Limb (tissue), 2 donors: ENCODE results near the gene SRPX2.
"Not testable (repeated sequence)": the region's sequence is repeated elsewhere in the genome, so short reads cannot be mapped to it uniquely, and the experiment has no call there.

Source experiments
- DNase-seq, 2 donors: peaks; one replicate each; pipeline ENCODE4 v3.0.0-alpha.2; 2016; ENCODE audit errors: extremely low spot score in 2 of 2

Gene SRPX2

DNA sequence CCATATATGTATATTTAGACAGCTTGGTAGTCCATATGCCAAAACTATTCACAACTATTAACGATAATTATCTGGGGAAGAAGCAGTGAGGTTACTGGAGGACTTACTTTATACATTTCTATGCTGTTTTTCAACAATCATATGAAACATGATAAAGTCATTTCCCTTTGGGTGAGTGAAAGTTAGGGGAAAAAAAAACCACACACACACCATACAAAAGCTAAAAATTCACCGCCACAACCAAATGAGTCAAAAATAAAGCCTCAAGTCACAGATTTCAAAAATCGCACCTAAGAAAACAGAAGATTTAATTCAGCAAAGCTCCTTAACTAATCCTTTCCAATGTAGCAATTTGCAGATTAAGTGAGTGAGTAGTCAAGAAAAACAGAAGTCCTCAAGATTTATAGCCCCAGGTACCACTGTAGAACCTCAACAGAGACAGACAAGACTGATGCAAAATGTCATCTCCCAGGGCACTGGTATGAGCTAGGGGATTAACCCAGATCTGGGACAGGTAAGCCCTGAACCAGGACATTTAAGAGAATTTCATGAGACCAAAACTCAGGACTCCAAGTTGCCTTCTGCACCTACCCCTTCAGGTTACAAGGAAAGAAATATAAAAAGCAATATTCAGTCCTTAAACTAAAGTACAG is 52.8 kb downstream of the SRPX2 start:
- DNase-seq: no peak

DNA sequence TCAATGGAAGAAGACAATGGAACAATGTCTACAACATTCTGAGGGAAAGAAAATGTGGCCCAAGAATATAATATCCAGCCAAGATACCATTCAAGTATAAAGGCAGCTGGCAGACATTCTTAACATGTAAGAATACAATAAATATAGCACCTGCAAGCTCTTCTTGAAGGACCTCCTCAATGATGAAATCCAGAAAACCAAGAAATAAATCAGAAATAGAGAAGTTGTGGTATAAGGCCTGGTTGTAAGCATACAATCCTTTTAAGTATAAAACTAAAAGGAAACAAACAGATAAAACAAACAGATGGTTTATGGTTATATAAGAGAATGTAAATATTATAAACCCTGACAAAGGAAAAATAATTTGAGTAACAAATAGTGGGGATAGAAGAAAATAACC is 54.6 kb downstream of the SRPX2 start:
- no peak for DNase-seq

DNA sequence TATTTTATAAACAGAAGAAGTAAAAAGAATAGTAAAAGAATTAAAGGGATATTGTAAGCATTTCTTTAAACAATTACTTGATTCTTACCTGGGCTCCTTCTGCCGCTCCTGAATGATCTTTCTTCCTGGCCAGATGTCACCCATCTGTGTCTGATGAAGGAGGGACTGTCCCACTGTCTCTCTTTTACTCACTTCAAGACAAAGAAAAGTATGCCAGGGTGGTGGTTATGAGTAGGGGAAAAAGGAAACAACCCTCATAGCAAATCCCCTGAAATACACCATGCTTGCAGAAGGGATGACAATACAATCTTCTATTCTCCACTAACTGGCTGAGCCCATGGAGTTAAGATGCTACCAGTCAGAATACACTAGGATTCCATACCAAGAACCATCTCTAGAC is 56.8 kb downstream of the SRPX2 start:
- no peak for DNase-seq

DNA sequence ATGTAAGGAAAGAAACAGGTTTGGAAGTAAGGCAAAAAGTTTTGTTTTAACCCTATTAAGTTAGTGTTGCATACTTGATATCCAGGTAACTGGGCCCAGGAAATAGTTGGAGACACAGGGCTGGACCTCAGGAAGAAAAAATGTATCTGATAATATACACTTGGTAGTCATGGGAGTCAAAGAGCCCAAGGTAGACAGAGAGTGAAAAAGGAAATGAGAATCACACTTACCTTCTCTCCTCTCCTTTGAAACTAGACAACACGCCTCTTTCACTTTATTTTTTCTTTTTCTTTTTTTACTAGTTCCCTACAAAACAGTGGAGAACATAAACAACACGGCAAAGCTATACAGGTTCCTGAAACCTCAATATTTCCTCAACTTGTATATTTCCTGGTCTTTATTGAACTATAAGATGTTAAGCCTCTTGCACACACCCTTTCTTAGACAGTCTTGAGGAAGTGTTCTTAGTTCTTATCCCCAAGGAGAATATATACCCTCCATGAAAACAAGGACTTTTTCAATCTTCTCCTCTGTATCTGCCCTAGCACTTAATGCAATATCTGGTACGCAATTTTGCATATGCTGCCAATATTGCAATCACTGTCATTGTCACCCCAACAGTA is 60.7 kb downstream of the SRPX2 start:
- no peak for DNase-seq

DNA sequence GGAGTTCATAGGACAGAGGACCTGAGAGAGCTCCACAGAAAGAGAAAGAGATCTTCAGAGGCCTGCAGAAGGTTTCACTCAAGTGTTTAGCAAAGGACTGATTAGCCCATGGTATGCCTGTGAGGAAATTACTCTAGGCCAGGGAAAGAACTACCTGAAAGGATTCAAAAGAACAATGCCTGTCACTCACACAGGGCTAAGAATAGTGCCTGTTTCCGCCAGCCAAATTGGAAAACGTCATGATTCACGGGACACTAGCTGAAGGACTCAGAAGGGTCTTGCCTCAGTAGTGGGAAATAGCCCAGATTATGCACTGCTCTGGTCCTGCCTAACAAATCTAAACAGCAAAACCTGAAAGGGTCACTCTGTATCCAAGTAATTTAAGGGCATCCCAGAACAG is 66.8 kb downstream of the SRPX2 start:
- DNase-seq: no peak

DNA sequence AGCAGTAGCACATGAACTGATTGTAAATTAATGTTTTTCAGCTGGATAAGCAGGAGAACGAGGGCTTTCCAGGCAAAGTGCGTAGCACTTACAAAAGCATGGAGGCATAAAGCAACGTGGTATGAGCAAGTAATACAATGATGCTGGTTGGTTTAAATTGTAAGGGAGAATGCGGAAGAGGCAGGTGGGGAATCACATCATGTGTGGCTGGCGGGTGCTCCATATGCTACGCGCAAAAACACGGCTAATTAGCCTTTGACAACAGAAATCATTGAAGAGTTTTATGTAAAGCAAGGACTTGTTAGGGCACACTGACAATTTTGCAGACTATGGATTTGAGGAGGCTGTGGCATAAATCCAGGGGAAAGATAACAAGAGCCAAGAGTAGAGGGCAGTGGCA is 73.4 kb downstream of the SRPX2 start:
- no peak for DNase-seq

DNA sequence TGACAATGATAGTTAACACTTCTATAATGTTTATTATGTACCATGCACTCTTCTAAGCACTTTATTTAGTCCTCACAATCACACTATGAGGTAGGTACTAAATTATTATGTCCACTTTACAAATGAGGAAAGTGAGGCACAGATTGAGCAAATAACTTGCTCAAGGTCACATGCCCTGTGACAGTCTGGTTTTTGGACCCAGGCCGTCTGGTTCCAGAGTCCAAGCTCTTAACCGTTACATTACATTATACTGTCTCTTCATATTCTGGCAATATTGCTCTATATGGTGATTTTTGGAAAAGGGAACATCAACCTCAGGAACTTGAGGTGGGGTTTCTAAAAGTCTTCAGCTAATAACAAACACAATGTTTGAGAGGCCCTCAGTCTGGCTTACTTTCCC is 75.1 kb downstream of the SRPX2 start:
- no peak for DNase-seq

DNA sequence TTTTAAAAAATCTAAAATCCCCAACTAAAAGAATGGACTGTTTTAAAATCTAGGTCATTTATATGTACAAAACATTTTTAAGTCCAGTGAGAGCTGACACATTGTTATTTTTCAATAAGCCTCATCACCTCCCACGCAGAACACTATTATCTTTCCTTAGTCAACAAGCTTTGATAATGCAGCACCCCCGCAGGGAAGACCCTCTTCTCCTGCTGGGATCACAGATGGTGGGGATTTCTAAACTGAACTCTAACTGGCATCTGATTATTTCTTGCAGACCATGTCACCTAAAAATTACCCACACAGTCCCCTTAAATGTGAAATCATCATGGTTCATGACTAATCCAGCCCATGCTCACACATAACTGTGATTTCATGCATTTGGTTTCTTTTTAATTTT is 76.3 kb downstream of the SRPX2 start:
- DNase-seq: no peak

DNA sequence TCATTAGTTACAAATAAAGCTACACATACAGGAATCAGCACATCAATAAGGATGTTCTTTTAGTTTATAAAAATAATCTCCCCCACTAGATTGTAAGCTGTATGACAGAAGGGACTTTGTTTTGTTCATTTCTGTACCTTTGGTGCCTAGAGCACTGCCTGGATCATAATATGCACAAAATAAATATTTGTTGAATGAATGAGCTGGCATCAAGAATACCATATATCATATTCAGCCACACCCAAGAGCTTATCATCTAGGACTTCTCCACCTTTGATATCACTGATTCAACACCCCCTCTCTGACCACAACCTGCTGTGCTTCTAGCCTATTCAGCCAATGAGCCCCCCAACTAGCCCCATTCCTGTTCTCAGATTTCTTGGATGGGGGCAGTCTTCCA is 77.3 kb downstream of the SRPX2 start:
- DNase-seq: no peak

DNA sequence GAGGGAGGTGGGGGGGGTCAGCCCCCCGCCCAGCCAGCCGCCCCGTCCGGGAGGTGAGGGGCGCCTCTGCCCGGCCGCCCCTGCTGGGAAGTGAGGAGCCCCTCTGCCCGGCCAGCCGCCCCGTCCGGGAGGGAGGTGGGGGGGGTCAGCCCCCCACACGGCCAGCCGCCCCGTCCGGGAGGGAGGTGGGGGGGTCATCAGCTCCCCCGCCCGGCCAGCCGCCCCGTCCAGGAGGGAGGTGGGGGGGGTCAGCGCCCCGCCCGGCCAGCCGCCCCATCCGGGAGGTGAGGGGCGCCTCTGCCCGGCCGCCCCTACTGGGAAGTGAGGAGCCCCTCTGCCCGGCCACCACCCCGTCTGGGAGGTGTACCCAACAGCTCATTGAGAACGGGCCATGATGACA is 80.0 kb downstream of the SRPX2 start:
- DNase-seq: not testable (repeated sequence)
